ENCODE data around the gene NELL1.

DNA sequence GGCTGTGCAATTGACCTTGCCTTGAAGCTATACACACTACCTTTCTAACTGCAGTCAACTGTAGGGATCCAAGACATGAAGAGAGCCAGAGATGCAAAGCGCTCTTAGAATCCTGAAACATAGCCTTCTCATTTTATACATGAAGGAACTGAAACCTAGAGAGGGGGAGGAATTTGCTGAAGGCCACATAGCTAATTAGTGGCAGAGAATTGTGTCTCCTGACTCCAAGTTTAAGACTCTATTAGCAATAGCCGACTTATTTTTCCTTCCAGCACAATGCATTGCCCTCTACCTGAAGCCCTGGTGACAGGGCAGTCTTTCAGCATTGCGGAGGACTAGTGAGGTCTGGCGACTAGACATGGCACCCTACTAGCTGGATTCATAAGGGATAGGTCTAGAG is 796.5 kb downstream of the NELL1 start:
- TF ChIP-seq, protein P1, sequence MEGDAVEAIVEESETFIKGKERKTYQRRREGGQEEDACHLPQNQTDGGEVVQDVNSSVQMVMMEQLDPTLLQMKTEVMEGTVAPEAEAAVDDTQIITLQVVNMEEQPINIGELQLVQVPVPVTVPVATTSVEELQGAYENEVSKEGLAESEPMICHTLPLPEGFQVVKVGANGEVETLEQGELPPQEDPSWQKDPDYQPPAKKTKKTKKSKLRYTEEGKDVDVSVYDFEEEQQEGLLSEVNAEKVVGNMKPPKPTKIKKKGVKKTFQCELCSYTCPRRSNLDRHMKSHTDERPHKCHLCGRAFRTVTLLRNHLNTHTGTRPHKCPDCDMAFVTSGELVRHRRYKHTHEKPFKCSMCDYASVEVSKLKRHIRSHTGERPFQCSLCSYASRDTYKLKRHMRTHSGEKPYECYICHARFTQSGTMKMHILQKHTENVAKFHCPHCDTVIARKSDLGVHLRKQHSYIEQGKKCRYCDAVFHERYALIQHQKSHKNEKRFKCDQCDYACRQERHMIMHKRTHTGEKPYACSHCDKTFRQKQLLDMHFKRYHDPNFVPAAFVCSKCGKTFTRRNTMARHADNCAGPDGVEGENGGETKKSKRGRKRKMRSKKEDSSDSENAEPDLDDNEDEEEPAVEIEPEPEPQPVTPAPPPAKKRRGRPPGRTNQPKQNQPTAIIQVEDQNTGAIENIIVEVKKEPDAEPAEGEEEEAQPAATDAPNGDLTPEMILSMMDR (IDR thresholded peaks at IDR 0.05) = no peak
- TF ChIP-seq POLR2AphosphoS5 (IDR thresholded peaks at IDR 0.05; ENCODE audit: low read depth, low read length) = no peak
- TF ChIP-seq, protein P2, sequence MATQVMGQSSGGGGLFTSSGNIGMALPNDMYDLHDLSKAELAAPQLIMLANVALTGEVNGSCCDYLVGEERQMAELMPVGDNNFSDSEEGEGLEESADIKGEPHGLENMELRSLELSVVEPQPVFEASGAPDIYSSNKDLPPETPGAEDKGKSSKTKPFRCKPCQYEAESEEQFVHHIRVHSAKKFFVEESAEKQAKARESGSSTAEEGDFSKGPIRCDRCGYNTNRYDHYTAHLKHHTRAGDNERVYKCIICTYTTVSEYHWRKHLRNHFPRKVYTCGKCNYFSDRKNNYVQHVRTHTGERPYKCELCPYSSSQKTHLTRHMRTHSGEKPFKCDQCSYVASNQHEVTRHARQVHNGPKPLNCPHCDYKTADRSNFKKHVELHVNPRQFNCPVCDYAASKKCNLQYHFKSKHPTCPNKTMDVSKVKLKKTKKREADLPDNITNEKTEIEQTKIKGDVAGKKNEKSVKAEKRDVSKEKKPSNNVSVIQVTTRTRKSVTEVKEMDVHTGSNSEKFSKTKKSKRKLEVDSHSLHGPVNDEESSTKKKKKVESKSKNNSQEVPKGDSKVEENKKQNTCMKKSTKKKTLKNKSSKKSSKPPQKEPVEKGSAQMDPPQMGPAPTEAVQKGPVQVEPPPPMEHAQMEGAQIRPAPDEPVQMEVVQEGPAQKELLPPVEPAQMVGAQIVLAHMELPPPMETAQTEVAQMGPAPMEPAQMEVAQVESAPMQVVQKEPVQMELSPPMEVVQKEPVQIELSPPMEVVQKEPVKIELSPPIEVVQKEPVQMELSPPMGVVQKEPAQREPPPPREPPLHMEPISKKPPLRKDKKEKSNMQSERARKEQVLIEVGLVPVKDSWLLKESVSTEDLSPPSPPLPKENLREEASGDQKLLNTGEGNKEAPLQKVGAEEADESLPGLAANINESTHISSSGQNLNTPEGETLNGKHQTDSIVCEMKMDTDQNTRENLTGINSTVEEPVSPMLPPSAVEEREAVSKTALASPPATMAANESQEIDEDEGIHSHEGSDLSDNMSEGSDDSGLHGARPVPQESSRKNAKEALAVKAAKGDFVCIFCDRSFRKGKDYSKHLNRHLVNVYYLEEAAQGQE (IDR thresholded peaks at IDR 0.05; ENCODE audit: insufficient read depth in 1 of 2, low read depth in 2 of 2, low read length in 1 of 2) = no peak
